CD14-positive monocyte (primary cell): ENCODE data around the gene STX17. TPM values are rescaled to one million over a fixed set of nuclear protein-coding genes. Genes with fewer than 3 reads are reported as not detected.

ENCODE experiments used
- DNase-seq, 3 donors: peaks; one replicate each; pipeline ENCODE4 v3.0.0-alpha.2; 2011 to 2022
- H2AFZ ChIP-seq: 2 replicates; pipeline ENCODE4 v1.6.0; 2012; ENCODE audit warnings: mild to moderate bottlenecking, low read depth, low read length, inconsistent platforms; ENCODE audit not compliant: insufficient read depth, poor library complexity, severe bottlenecking
- H3K27ac ChIP-seq, 2 donors: 1 replicate in 1 of 2; 2 replicates in 1 of 2; pipeline ENCODE4 v1.5.1; 2012 to 2013; ENCODE audit warnings: low read length in 2 of 2, control low read depth in 1 of 2, inconsistent platforms in 1 of 2, low read depth in 1 of 2, mild to moderate bottlenecking in 1 of 2
- H3K27me3 ChIP-seq, 2 donors: one replicate each; pipeline versions ENCODE4 v1.6.0 to v1.6.1; 2011 to 2013; ENCODE audit warnings: low read length in 2 of 2; ENCODE audit not compliant: control insufficient read depth in 2 of 2, insufficient read depth in 2 of 2
- H3K36me3 ChIP-seq, 2 donors: replicated peaks in 1 of 2; 1 replicate in 1 of 2; 2 replicates in 1 of 2; pipeline versions ENCODE4 v1.5.1 to v1.6.1; 2012 to 2013; ENCODE audit warnings: low read length in 2 of 2, control low read depth in 1 of 2, inconsistent platforms in 1 of 2, mild to moderate bottlenecking in 1 of 2; ENCODE audit not compliant: insufficient read depth in 2 of 2, control insufficient read depth in 1 of 2
- H3K4me1 ChIP-seq, 2 donors: 1 replicate in 1 of 2; 2 replicates in 1 of 2; pipeline versions ENCODE4 v1.5.1 to v1.6.1; 2012 to 2013; ENCODE audit warnings: low read length in 2 of 2, control low read depth in 1 of 2, inconsistent platforms in 1 of 2, mild to moderate bottlenecking in 1 of 2, moderate library complexity in 1 of 2; ENCODE audit not compliant: insufficient read depth in 2 of 2, control insufficient read depth in 1 of 2
- H3K4me2 ChIP-seq: replicated peaks from 2 replicates; pipeline ENCODE3; 2012; ENCODE audit warnings: low read length, moderate library complexity, mild to moderate bottlenecking; ENCODE audit not compliant: poor library complexity, severe bottlenecking; ENCODE audit errors: extremely low read depth
- H3K4me3 ChIP-seq, 3 experiments: fragments of 200-600 bp in 1 of 3; sonication (generic) in 1 of 3; replicated peaks in 1 of 3; 1 replicate in 2 of 3; 2 replicates in 1 of 3; pipeline ENCODE4 v1.5.1; 2011 to 2013; ENCODE audit warnings: low read length in 3 of 3, mild to moderate bottlenecking in 3 of 3, control low read depth in 2 of 3, low read depth in 2 of 3, inconsistent platforms in 1 of 3, moderate library complexity in 1 of 3
- H3K79me2 ChIP-seq: 2 replicates; pipeline ENCODE4 v1.6.0; 2012; ENCODE audit warnings: mild to moderate bottlenecking, control low read depth, inconsistent platforms, low read length, moderate library complexity; ENCODE audit not compliant: insufficient read depth
- H3K9ac ChIP-seq: 2 replicates; pipeline ENCODE4 v1.6.0; 2017; ENCODE audit warnings: low read length, mild to moderate bottlenecking; ENCODE audit not compliant: insufficient read depth, poor library complexity, severe bottlenecking
- H3K9me3 ChIP-seq, 2 donors: replicated peaks in 1 of 2; 1 replicate in 1 of 2; 2 replicates in 1 of 2; pipeline versions ENCODE4 v1.5.1 to v1.6.1; 2012 to 2013; ENCODE audit warnings: low read length in 2 of 2, control low read depth in 1 of 2; ENCODE audit not compliant: control insufficient read depth in 1 of 2, insufficient read depth in 1 of 2
- H4K20me1 ChIP-seq: 2 replicates; pipeline ENCODE4 v1.6.0; 2012; ENCODE audit warnings: mild to moderate bottlenecking, low read length, control low read depth, moderate library complexity; ENCODE audit not compliant: insufficient read depth
- H3K27ac Mint-ChIP-seq, 7 donors: one replicate each; pipeline ENCODE4 v1.8.0; 2020; ENCODE audit warnings: mild to moderate bottlenecking in 7 of 7, mixed read lengths in 7 of 7, moderate library complexity in 6 of 7, inconsistent platforms in 2 of 7
- H3K27me3 Mint-ChIP-seq, 3 donors: one replicate each; pipeline ENCODE4 v1.8.0; 2021 to 2022; ENCODE audit warnings: low read depth in 3 of 3, mild to moderate bottlenecking in 3 of 3, mixed read lengths in 3 of 3, moderate library complexity in 3 of 3, inconsistent platforms in 1 of 3
- H3K36me3 Mint-ChIP-seq, 2 donors: one replicate each; pipeline ENCODE4 v1.8.0; 2020; ENCODE audit warnings: mixed read lengths in 2 of 2, inconsistent platforms in 1 of 2, mild to moderate bottlenecking in 1 of 2
- H3K4me1 Mint-ChIP-seq: one replicate; pipeline ENCODE4 v1.8.0; 2020; ENCODE audit warnings: mild to moderate bottlenecking, mixed read lengths
- H3K4me3 Mint-ChIP-seq, 2 donors: one replicate each; pipeline ENCODE4 v1.8.0; 2020; ENCODE audit warnings: mild to moderate bottlenecking in 2 of 2, mixed read lengths in 2 of 2, moderate library complexity in 1 of 2
- H3K9me3 Mint-ChIP-seq, 7 donors: one replicate each; pipeline ENCODE4 v1.8.0; 2020 to 2022; ENCODE audit warnings: mixed read lengths in 7 of 7, mild to moderate bottlenecking in 6 of 7, moderate library complexity in 6 of 7, inconsistent platforms in 2 of 7
- WGBS: methylation state at CpG from one replicate; pipeline ENCODE4 v1.1.5; 2013; ENCODE audit warnings: missing lambda C conversion rate; ENCODE audit not compliant: insufficient coverage; 5-methylcytosine and 5-hydroxymethylcytosine counted together
- intact Hi-C, 2 donors: fragments of 100-400 bp; cut with micrococcal nuclease; formaldehyde crosslinking; loops; one replicate each; pipeline versions ENCODE4 v1.15.0 to v1.15.1; 2023
- polyA plus RNA-seq, 3 donors: library from polyadenylated mRNA; depleted of rRNA in 1 of 3; unstranded in 2 of 3; stranded (reverse) in 1 of 3; fragments of 300-500 nt in 2 of 3; fragments of >200 nt in 1 of 3; fragmentation: Illumina TruSeq in 2 of 3; gene quantifications; 1 replicate in 2 of 3; 2 replicates in 1 of 3; pipeline ENCODE4 v1.2.3, GENCODE V29; 2012 to 2021
- TF ChIP-seq, protein P1 (sequence below): fragments of 200-600 bp; IDR thresholded peaks from one replicate; pipeline ENCODE4 v1.8.0; 2022; ENCODE audit warnings: antibody characterized with exemption, mild to moderate bottlenecking

Gene STX17
- polyA plus RNA-seq, 3 donors, result 10.3 to 16.8 (median 10.6) TPM

DNA sequence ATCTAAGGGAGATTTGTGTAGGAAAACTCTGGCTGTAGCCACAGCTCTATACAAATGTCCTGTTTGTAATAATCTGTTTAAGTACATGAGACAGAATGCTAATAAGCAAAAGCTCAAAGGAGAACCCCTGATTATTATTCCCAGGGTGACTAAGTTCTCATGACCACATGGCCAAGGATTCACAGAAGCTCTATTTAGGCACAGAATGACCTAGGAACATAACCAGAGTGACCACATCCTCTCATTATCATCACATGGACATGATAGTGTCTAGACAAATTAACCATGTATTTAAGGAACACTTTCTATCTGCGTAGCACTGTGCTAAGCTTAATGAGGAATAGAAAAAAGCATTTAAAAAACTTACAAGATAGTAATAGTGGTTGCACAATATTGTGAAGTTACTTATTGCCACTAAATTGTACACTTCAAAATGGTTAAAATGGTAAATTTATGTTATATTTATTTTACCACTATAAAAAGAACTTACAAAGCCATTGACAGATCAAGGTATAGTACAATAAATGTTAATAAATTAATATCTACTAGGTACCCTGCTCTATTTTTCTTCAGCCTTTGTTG is 56.3 kb downstream of the STX17 start:
- H3K36me3 Mint-ChIP-seq, result peaks cover 37 to 47% of the 10 kb centered on the region in 2 donors
- H3K9ac ChIP-seq, result no peak overlapping the region
- peaks cover 10 to 67% of the 10 kb centered on the region in 2 donors for H3K36me3 ChIP-seq
- H2AFZ ChIP-seq, result no peak overlapping the region
- intact Hi-C loops, result no loop called here
- no peaks in the 10 kb centered on the region for H3K79me2 ChIP-seq
- no peaks in the 10 kb centered on the region for H3K9me3 ChIP-seq
- H3K4me3 Mint-ChIP-seq, result no peak overlapping the region
- no peak overlapping the region for H3K27ac ChIP-seq
- no peak overlapping the region for H3K27ac Mint-ChIP-seq
- no peaks in the 10 kb centered on the region for H3K27me3 Mint-ChIP-seq
- no peaks in the 10 kb centered on the region for H3K27me3 ChIP-seq
- H3K4me3 ChIP-seq, result no peak overlapping the region
- no peaks in the 10 kb centered on the region for H3K9me3 Mint-ChIP-seq
- H3K4me2 ChIP-seq, result no peak overlapping the region
- no peaks in the 10 kb centered on the region for H4K20me1 ChIP-seq
- no peak for DNase-seq
- no CpG with 5 or more reads among the region's 1 CpG for WGBS
- TF ChIP-seq, protein P1, sequence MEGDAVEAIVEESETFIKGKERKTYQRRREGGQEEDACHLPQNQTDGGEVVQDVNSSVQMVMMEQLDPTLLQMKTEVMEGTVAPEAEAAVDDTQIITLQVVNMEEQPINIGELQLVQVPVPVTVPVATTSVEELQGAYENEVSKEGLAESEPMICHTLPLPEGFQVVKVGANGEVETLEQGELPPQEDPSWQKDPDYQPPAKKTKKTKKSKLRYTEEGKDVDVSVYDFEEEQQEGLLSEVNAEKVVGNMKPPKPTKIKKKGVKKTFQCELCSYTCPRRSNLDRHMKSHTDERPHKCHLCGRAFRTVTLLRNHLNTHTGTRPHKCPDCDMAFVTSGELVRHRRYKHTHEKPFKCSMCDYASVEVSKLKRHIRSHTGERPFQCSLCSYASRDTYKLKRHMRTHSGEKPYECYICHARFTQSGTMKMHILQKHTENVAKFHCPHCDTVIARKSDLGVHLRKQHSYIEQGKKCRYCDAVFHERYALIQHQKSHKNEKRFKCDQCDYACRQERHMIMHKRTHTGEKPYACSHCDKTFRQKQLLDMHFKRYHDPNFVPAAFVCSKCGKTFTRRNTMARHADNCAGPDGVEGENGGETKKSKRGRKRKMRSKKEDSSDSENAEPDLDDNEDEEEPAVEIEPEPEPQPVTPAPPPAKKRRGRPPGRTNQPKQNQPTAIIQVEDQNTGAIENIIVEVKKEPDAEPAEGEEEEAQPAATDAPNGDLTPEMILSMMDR, result no peak
- no peaks in the 10 kb centered on the region for H3K4me1 Mint-ChIP-seq
- no peaks in the 10 kb centered on the region for H3K4me1 ChIP-seq

DNA sequence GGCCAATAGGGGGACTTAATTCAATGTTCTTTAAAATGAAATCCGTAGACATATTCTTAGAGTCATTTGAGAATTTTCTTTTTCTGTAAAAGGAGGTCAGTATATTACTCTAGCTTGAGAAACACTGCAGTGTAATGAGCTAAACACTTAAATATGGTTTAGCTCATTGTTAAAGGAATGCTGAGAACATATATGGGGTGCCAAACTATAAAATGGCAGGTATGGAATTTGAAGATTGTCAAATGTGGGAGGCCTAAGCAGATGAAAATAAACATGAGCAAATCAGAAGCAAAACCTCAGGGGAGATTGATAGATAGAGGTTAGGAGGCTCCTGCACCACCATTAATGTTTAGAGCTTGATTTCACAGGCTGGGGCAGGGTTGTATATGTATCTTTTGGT is 57.9 kb downstream of the STX17 start:
- intact Hi-C loops, result no loop called here
- H3K27me3 ChIP-seq, result no peaks in the 10 kb centered on the region
- no peak overlapping the region for H3K9ac ChIP-seq
- no peaks in the 10 kb centered on the region for H3K4me1 ChIP-seq
- no peaks in the 10 kb centered on the region for H4K20me1 ChIP-seq
- H2AFZ ChIP-seq, result no peak overlapping the region
- H3K36me3 Mint-ChIP-seq, result peaks cover 50 to 53% of the 10 kb centered on the region in 2 donors
- no peaks in the 10 kb centered on the region for H3K9me3 Mint-ChIP-seq
- H3K36me3 ChIP-seq, result peaks cover 14 to 71% of the 10 kb centered on the region in 2 donors
- H3K27me3 Mint-ChIP-seq, result no peaks in the 10 kb centered on the region
- TF ChIP-seq, protein P1, result no peak
- no CpG with 5 or more reads among the region's 1 CpG for WGBS
- H3K4me1 Mint-ChIP-seq, result no peaks in the 10 kb centered on the region
- H3K4me3 ChIP-seq, result no peak overlapping the region
- no peak overlapping the region for H3K4me2 ChIP-seq
- H3K79me2 ChIP-seq, result no peaks in the 10 kb centered on the region
- H3K4me3 Mint-ChIP-seq, result no peak overlapping the region
- no peak overlapping the region for H3K27ac Mint-ChIP-seq
- DNase-seq, result no peak
- no peaks in the 10 kb centered on the region for H3K9me3 ChIP-seq
- H3K27ac ChIP-seq, result no peak overlapping the region
